NT2/D1 (cell line): ENCODE results near the gene RAB3C.

Experiments
- DNase-seq: peaks from one replicate; pipeline ENCODE4 v3.0.0-alpha.2; 2011; ENCODE audit warnings: low read depth, low spot score
- H3K27me3 ChIP-seq: 2 replicates; pipeline ENCODE4 v1.6.0; 2011; ENCODE audit warnings: mild to moderate bottlenecking; ENCODE audit not compliant: insufficient read length, insufficient read depth
- H3K36me3 ChIP-seq: 2 replicates; pipeline ENCODE4 v1.6.1; 2011; ENCODE audit warnings: mild to moderate bottlenecking, low read length, mixed read lengths; ENCODE audit not compliant: insufficient read depth, insufficient read length
- H3K4me1 ChIP-seq: 2 replicates; pipeline ENCODE4 v1.5.1; 2011; ENCODE audit not compliant: insufficient read depth, insufficient read length
- H3K4me3 ChIP-seq: 2 replicates; pipeline ENCODE4 v1.5.1; 2011; ENCODE audit warnings: low read depth; ENCODE audit not compliant: insufficient read length
- H3K9ac ChIP-seq: 2 replicates; pipeline ENCODE4 v1.6.0; 2011; ENCODE audit warnings: low read depth; ENCODE audit not compliant: insufficient read length
- H3K9me3 ChIP-seq: 2 replicates; pipeline ENCODE4 v1.5.1; 2011; ENCODE audit warnings: mild to moderate bottlenecking, low read length; ENCODE audit not compliant: insufficient read depth
- SUZ12 ChIP-seq: IDR thresholded peaks from 2 replicates; pipeline ENCODE4 v1.6.1; 2011; ENCODE audit not compliant: insufficient read length, insufficient read depth; ENCODE audit errors: extremely low read depth
- YY1 ChIP-seq: IDR thresholded peaks from 2 replicates; pipeline ENCODE4 v1.6.1; 2011; ENCODE audit not compliant: insufficient read length, insufficient read depth
- ZNF274 ChIP-seq: IDR thresholded peaks from 2 replicates; pipeline ENCODE4 v1.6.1; 2011; ENCODE audit warnings: mild to moderate bottlenecking, low read depth, low read length

The RAB3C gene

DNA sequence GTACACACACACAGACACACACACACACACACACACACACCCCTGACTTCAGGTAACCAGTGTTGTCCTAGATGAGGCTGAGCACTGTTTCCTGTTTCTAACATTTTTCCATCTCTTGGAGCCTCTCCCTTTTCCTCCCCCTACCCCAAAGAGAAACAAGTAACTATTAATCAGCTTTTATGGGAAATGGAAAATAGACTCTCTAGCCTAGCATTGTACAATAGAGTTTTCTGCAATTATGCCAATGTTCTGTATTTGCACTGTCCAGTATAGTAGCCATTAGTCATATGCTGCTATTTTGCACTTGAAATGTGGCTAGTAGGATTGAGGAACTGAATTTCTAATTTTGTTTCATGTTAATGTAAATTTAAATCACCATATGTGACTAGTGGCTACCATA, 33.1 kb downstream of the RAB3C start:
- no peaks in the 10 kb centered on the region for H3K27me3 ChIP-seq
- H3K9ac ChIP-seq: no peak overlapping the region
- no peak overlapping the region for H3K4me3 ChIP-seq
- no peaks in the 10 kb centered on the region for H3K9me3 ChIP-seq
- no peaks in the 10 kb centered on the region for H3K4me1 ChIP-seq
- DNase-seq: no peak
- TF ChIP-seq YY1 (no peak), ZNF274 (no peak), SUZ12 (no peak)
- H3K36me3 ChIP-seq: no peaks in the 10 kb centered on the region

DNA sequence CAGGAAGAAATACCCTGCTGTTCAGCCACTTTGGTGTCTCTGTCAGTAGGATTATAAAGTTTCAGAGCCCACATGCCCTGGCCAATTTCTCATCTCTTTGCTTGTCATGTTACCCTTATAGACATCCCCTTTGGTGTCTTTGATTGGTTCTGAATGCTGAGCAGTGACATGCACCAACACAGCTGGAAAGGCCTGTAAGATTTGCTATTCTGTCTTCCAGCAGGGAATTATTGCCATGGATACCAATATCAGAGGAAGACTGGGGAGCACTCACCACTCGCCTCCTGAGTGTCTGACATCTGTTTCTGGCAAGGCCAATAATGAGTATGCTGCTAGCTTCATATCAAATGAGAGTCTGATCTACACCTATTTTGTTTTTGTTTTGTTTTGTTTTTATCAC, 34.4 kb downstream of the RAB3C start:
- DNase-seq: no peak
- no peaks in the 10 kb centered on the region for H3K4me1 ChIP-seq
- H3K27me3 ChIP-seq: no peaks in the 10 kb centered on the region
- H3K4me3 ChIP-seq: no peak overlapping the region
- H3K9me3 ChIP-seq: no peaks in the 10 kb centered on the region
- TF ChIP-seq ZNF274: no peak
- TF ChIP-seq SUZ12: no peak
- TF ChIP-seq YY1: no peak
- H3K36me3 ChIP-seq: no peaks in the 10 kb centered on the region
- H3K9ac ChIP-seq: no peak overlapping the region

DNA sequence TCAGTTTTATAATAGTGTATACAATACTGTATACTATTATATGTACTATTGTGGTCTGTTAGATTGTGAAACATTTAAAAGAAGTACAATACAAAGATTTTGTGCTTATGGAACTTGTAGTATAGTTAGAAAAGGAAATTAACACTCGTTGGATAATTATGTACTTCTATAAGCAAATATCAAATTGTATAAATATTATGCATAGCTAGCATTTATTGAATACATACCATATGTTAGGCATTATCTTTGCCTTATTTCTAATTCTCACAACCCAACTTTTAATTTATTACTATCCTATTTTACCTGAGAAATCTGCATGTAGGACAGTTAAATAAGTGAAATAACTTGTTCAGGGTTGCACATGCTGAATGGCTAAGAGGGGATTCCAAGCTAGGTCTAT, 37.5 kb downstream of the RAB3C start:
- no peaks in the 10 kb centered on the region for H3K4me1 ChIP-seq
- no peaks in the 10 kb centered on the region for H3K9me3 ChIP-seq
- no peaks in the 10 kb centered on the region for H3K27me3 ChIP-seq
- no peaks in the 10 kb centered on the region for H3K36me3 ChIP-seq
- H3K9ac ChIP-seq: no peak overlapping the region
- DNase-seq: no peak
- no peak overlapping the region for H3K4me3 ChIP-seq
- TF ChIP-seq SUZ12: no peak
- TF ChIP-seq ZNF274: no peak
- no peak for TF ChIP-seq YY1

DNA sequence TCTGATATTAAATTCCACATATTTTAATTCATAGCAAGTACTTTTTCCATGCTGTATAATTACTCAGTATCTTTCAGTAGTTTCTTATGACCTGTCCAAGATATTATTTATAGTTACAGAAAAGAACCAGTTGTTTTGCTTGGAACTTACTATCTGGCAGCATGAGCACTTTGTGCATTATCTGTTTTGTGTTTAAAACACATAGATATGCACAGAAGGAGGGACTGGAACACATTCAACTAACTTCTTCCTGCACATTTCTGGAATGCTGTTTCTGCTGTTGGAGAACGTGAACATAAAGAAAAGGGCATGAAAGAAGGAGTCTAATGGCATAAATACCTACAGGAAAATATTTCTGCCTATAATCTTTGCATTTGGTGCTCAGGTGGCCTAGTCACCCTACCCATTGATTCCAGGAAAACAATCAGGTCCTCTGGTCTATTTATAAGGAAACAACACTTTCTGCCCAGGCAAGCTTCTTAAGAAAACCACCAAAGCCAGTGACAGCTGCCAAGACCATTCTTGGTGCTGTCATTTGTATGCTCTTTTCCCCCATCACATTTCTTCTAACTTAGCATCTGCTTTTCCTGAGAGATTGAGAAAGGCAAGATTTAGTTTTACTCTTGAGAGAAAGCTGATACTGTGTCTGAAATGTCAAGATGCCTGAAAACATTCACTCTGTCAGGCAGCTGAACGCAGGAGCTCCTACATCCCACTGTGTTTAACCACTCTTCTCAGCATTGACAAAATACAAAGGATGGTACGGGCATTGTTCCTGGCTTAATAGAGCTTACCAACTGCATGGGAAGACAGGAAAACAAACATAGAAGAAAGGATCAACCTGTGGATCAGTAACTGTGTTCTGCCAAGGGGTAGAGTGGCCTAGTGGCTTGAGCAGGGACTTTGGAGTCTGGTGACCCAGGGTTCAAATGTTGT, 40.3 kb downstream of the RAB3C start:
- no peaks in the 10 kb centered on the region for H3K36me3 ChIP-seq
- TF ChIP-seq YY1 (no peak), SUZ12 (no peak), ZNF274 (no peak)

DNA sequence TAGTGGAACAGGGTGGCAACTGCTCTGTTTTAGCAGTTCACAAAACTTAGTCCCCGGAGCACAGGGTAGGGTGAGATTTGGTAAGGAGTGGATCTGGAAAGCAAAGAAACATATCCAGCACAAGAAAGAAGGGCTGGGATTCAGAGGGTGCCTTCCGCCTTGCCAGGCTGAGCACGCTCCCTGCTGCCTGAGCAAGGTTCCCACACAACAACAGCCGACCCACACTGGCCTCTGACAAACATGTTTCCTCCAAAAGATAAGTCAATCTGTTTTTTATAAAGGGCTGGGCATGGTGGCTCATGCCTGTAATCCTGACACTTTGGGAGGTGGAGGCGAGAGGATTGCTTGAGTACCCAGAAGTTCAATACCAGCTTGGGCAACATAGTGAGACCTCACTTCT, 45.8 kb downstream of the RAB3C start:
- Histone ChIP-seq H3K9me3 (no peaks in the 10 kb centered on the region), H3K4me1 (peaks cover 4% of the 10 kb centered on the region), H3K36me3 (no peaks in the 10 kb centered on the region), H3K4me3 (no peak overlapping the region), H3K27me3 (no peaks in the 10 kb centered on the region), H3K9ac (no peak overlapping the region)
- TF ChIP-seq SUZ12 (no peak), ZNF274 (no peak), YY1 (no peak)
- DNase-seq: no peak

More for the DNA sequence above, 40.3 kb downstream of the RAB3C start:
- Histone ChIP-seq H3K27me3 (no peaks in the 10 kb centered on the region), H3K9ac (no peak overlapping the region), H3K4me3 (no peak overlapping the region), H3K4me1 (no peaks in the 10 kb centered on the region), H3K9me3 (no peaks in the 10 kb centered on the region)
- no peak for DNase-seq

DNA sequence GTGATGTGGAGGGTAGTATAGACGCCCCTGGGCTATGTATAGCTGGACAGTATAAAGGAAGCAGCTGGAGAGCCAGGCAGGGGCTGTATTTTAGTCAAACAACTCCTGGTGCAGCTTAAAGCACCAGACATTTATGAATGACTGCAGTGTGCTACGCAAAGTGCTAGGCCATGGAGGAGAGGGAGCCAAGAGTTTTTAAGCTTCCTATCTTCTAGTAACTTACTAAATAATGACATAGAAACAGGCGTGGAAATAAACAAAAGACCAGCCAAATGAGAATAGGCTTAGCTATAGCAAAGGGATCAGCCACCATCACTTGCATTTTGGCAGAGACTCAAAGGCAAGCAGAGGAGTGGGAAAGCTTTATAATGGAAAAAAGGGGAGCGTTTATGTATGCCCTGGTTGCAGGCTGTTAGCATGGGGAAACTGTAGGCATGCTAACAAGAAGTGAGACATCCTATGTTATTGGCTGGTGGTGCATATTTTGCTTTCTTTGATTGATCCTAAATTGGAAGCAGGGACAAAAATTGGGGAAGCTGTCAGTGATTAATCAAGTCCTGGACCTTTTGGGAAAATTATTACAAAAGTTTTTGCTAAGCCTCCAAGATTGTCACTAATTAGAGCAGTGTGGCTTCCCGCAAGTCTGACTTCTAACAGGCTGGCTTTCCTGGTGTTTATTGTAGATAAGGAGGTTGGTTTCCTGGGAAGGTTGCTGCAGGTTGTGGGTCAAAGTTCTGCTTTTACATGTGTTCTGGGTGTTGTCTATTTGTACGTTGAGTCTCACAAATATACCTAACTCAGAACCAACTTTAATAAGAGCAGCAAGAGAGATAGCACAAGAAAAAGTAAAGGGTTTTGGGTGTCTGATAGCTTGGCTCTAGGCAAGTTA, 46.6 kb downstream of the RAB3C start:
- Histone ChIP-seq H3K9me3 (no peaks in the 10 kb centered on the region), H3K4me1 (peaks cover 4% of the 10 kb centered on the region), H3K27me3 (no peaks in the 10 kb centered on the region), H3K9ac (no peak overlapping the region), H3K36me3 (no peaks in the 10 kb centered on the region), H3K4me3 (no peak overlapping the region)
- peak; percentile 3 for DNase-seq
- TF ChIP-seq YY1 (no peak), SUZ12 (no peak), ZNF274 (no peak)

DNA sequence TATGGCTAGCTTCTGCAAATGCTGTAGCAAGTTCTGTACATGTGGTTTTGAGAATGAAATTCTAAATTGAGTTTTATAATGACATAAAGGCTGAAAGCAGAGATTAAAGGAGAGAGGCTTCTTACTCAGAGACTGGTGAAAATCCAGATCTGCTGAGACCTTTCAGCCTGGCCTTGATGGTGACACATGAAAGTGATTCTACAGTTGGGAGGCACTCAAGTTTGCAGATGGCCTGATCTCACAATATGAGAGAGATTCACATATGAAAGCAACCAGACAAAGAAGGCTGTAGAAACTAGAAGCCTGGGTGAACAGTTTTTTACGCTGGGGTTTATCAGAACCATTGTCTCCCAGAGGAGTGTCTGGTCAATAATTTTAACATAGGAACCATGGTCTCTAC, 49.0 kb downstream of the RAB3C start:
- Histone ChIP-seq H3K9ac (no peak overlapping the region), H3K4me1 (peaks cover 4% of the 10 kb centered on the region), H3K27me3 (no peaks in the 10 kb centered on the region), H3K9me3 (no peaks in the 10 kb centered on the region), H3K36me3 (no peaks in the 10 kb centered on the region), H3K4me3 (no peak overlapping the region)
- TF ChIP-seq ZNF274 (no peak), SUZ12 (no peak), YY1 (no peak)
- no peak for DNase-seq
